ENCODE results near the gene PTGES2. TPM values are rescaled to one million over a fixed set of nuclear protein-coding genes. Genes with fewer than 3 reads are reported as not detected.

The PTGES2 gene
- total RNA-seq, 2 donors from 2014 or later, result 73.5 to 84.5 TPM

- TF ChIP-seq CTCF (conservative IDR thresholded peaks at IDR 0.05), result no peak
- Histone ChIP-seq H3K27me3 (ENCODE audit: control insufficient read depth, insufficient read depth, low read length, poor library complexity, severe bottlenecking) (no peaks in the 10 kb centered on the region), H3K9ac (ENCODE audit: extremely low read depth, low read length, poor library complexity, severe bottlenecking) (no peak overlapping the region), H3K9me3 (ENCODE audit: control insufficient read depth, low read length) (no peaks in the 10 kb centered on the region), H3K27ac (ENCODE audit: low read depth, low read length) (no peak overlapping the region), H3K4me1 (ENCODE audit: control insufficient read depth, insufficient read depth, low read length) (no peaks in the 10 kb centered on the region), H3K36me3 (ENCODE audit: control insufficient read depth, insufficient read depth, low read length) (peaks cover 60% of the 10 kb centered on the region), H3K4me3 (ENCODE audit: low read length) (no peak overlapping the region)
- WGBS, 2 experiments (ENCODE audit: insufficient coverage in 1 of 2, insufficient read length in 1 of 2), result 92 to 96% methylated on average over 8 of the region's 8 CpGs
- no peaks in the 10 kb centered on the region for H3K9me3 Mint-ChIP-seq
- H3K27ac Mint-ChIP-seq, result no peak overlapping the region
- peaks cover 64% of the 10 kb centered on the region for H3K36me3 Mint-ChIP-seq (ENCODE audit: low read depth)
- DNase-seq, result no peak
- H3K4me3 Mint-ChIP-seq, result no peak overlapping the region
- H3K27me3 Mint-ChIP-seq (ENCODE audit: insufficient read depth), result no peaks in the 10 kb centered on the region
- no peaks in the 10 kb centered on the region for H3K4me1 Mint-ChIP-seq
Observed at GRCh38 chr9:128168731-128169308, 41.3 kb upstream of the PTGES2 start.

- no peak overlapping the region for H3K27ac Mint-ChIP-seq
- 95 to 100% methylated on average over 1 to 4 of the region's 4 CpGs for WGBS, 2 experiments (ENCODE audit: insufficient coverage in 1 of 2, insufficient read length in 1 of 2)
- TF ChIP-seq CTCF (conservative IDR thresholded peaks at IDR 0.05), result no peak
Observed at GRCh38 chr9:128167209-128167608, 39.7 kb upstream of the PTGES2 start.

GRCh38 chr9:128166169-128166568 lies 38.6 kb upstream of the PTGES2 start:
- Mint-ChIP-seq H3K27ac (no peak overlapping the region), H3K36me3 (ENCODE audit: low read depth) (peaks cover 66% of the 10 kb centered on the region), H3K4me1 (peaks cover 2% of the 10 kb centered on the region), H3K9me3 (no peaks in the 10 kb centered on the region), H3K4me3 (no peak overlapping the region), H3K27me3 (ENCODE audit: insufficient read depth) (no peaks in the 10 kb centered on the region)
- no peaks in the 10 kb centered on the region for H3K4me1 ChIP-seq (ENCODE audit: control insufficient read depth, insufficient read depth, low read length)
- DNase-seq, result no peak
- no peak overlapping the region for H3K9ac ChIP-seq (ENCODE audit: extremely low read depth, low read length, poor library complexity, severe bottlenecking)
- peaks cover 74% of the 10 kb centered on the region for H3K36me3 ChIP-seq (ENCODE audit: control insufficient read depth, insufficient read depth, low read length)
- WGBS, 2 experiments (ENCODE audit: insufficient coverage in 1 of 2, insufficient read length in 1 of 2), result 96 to 100% methylated on average over 10 to 18 of the region's 18 CpGs
- no peak overlapping the region for H3K4me3 ChIP-seq (ENCODE audit: low read length)
- no peak for TF ChIP-seq CTCF (conservative IDR thresholded peaks at IDR 0.05)
- no peaks in the 10 kb centered on the region for H3K27me3 ChIP-seq (ENCODE audit: control insufficient read depth, insufficient read depth, low read length, poor library complexity, severe bottlenecking)
- H3K27ac ChIP-seq (ENCODE audit: low read depth, low read length), result no peak overlapping the region
- no peaks in the 10 kb centered on the region for H3K9me3 ChIP-seq (ENCODE audit: control insufficient read depth, low read length)

More at GRCh38 chr9:128167209-128167608, 39.7 kb upstream of the PTGES2 start:
- no peaks in the 10 kb centered on the region for H3K9me3 Mint-ChIP-seq
- no peak overlapping the region for H3K4me3 Mint-ChIP-seq
- H3K4me3 ChIP-seq (ENCODE audit: low read length), result no peak overlapping the region
- no peaks in the 10 kb centered on the region for H3K4me1 Mint-ChIP-seq
- H3K9ac ChIP-seq (ENCODE audit: extremely low read depth, low read length, poor library complexity, severe bottlenecking), result no peak overlapping the region
- no peak for DNase-seq
- no peaks in the 10 kb centered on the region for H3K27me3 ChIP-seq (ENCODE audit: control insufficient read depth, insufficient read depth, low read length, poor library complexity, severe bottlenecking)
- H3K36me3 ChIP-seq (ENCODE audit: control insufficient read depth, insufficient read depth, low read length), result peaks cover 71% of the 10 kb centered on the region
- H3K4me1 ChIP-seq (ENCODE audit: control insufficient read depth, insufficient read depth, low read length), result no peaks in the 10 kb centered on the region
- no peaks in the 10 kb centered on the region for H3K27me3 Mint-ChIP-seq (ENCODE audit: insufficient read depth)
- H3K36me3 Mint-ChIP-seq (ENCODE audit: low read depth), result peaks cover 67% of the 10 kb centered on the region
- H3K9me3 ChIP-seq (ENCODE audit: control insufficient read depth, low read length), result no peaks in the 10 kb centered on the region
- no peak overlapping the region for H3K27ac ChIP-seq (ENCODE audit: low read depth, low read length)

Measured in endodermal cell (in vitro differentiated cells).